Measurements from ENCODE around the gene KCNJ6. TPM values are rescaled to one million over a fixed set of nuclear protein-coding genes. Genes with fewer than 3 reads are reported as not detected.

KCNJ6 gene
- total and polyA plus RNA-seq, 2 of the 8 experiments (the other 6 are each of a cell fraction or from before 2014, with no cell fraction given), result 0.51 to 1.2 TPM

DNA sequence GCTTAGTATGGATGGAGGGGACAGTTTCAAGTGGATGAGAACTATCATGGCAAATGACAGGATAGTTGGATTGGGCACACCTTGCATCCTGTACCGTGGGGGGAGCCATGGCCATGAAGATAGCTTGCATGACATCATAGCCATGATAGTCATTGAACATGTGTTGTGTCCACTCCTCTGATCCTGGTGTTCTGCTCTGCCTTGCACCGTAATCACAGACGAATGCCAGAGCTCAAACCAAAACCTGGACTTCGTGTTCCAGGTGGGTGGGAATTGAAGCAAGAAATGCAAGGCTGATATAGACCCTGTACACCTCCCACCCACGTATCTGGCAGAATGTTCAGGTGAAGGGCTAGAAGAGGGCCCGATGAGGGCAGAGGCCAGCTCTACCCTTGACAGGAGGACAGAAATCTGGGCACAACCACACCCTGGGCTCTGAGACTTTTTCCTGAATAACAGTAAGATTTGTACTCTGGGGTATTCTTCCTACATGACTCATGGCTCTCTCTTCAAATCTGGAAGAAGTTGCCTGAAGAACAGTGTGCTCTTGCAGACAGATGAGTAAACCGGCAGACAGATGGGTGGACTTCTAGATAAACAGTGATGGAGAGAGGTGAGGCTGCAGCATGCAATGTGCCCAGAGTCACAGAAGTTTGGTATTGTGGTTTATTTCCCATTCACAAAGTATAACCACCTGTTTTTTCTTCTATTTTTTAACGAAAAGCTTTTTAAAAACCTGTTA, 45.0 kb downstream of the KCNJ6 start:
- Histone ChIP-seq H3K79me1 (ENCODE audit: low read depth, low read length) (no peaks in the 10 kb centered on the region), H3K4me3 (ENCODE audit: extremely low read depth in 1 of 4, insufficient read depth in 2 of 4, low read depth in 3 of 4, low read length in 4 of 4) (no peak overlapping the region), H3K79me2 (ENCODE audit: control insufficient read depth in 1 of 2, insufficient read depth in 2 of 2, low read length in 2 of 2) (no peaks in the 10 kb centered on the region), H3K4ac (replicated peaks; ENCODE audit: insufficient read length, low read depth, low read length) (no peak overlapping the region), H3K23ac (ENCODE audit: insufficient read length) (no peak overlapping the region), H3K18ac (ENCODE audit: extremely low read depth, low read length) (no peak overlapping the region), H2BK20ac (ENCODE audit: low read length) (no peak overlapping the region), H2AK5ac (ENCODE audit: low read depth, low read length) (no peak overlapping the region), H3K4me2 (ENCODE audit: insufficient read depth in 1 of 2, low read depth in 2 of 2, low read length in 2 of 2) (no peak overlapping the region), H2BK120ac (replicated peaks; ENCODE audit: low read depth, low read length) (no peak overlapping the region), H4K20me1 (replicated peaks in 1 of 2; ENCODE audit: control insufficient read depth in 1 of 2, insufficient read depth in 2 of 2, low read length in 2 of 2) (no peaks in the 10 kb centered on the region), H3K27me3 (replicated peaks in 1 of 4; ENCODE audit: control insufficient read depth in 3 of 4, extremely low read depth in 1 of 4, insufficient read depth in 3 of 4, low read length in 3 of 4) (peaks cover 0 to 2% (median 0%) of the 10 kb centered on the region in 4 experiments; a peak in 1 of 7 replicates), H2BK5ac (ENCODE audit: low read depth, low read length) (no peak overlapping the region), H3K56ac (replicated peaks; ENCODE audit: insufficient read length, low read depth, low read length) (no peak overlapping the region), H2AFZ (ENCODE audit: low read length) (no peak overlapping the region), H2BK15ac (ENCODE audit: low read length) (no peak overlapping the region), H2BK12ac (ENCODE audit: low read depth, low read length) (no peak overlapping the region), H3K36me3 (ENCODE audit: control insufficient read depth in 2 of 4, insufficient read depth in 4 of 4, low read length in 3 of 4) (no peaks in the 10 kb centered on the region), H3K9me3 (ENCODE audit: insufficient read depth in 2 of 2, low read depth in 1 of 2, low read length in 1 of 2) (no peaks in the 10 kb centered on the region), H3K23me2 (ENCODE audit: low read depth, low read length) (no peaks in the 10 kb centered on the region), H3K14ac (ENCODE audit: insufficient read length) (no peak overlapping the region), H4K91ac (replicated peaks; ENCODE audit: insufficient read length, low read length) (no peak overlapping the region), H3K27ac (ENCODE audit: low read depth, low read length) (no peak overlapping the region), H3K9ac (replicated peaks in 1 of 4; ENCODE audit: extremely low read depth in 1 of 4, low read depth in 3 of 4, low read length in 3 of 4) (no peak overlapping the region), H4K8ac (ENCODE audit: extremely low read depth, insufficient read depth, low read length) (no peak overlapping the region), H3K4me1 (replicated peaks in 1 of 4; ENCODE audit: control insufficient read depth in 3 of 4, insufficient read depth in 4 of 4, low read length in 3 of 4) (peaks cover 0 to 3% (median 0%) of the 10 kb centered on the region in 4 experiments; a peak in 2 of 7 replicates), H4K5ac (ENCODE audit: insufficient read length, low read depth, low read length) (no peak overlapping the region)
- FAIRE-seq, result no peak
- 84% methylated on average over 8 of the region's 8 CpGs; no CpG with 5 or more reads in 1 of the 2 experiments for WGBS, 2 experiments (ENCODE audit: extremely low coverage in 1 of 2, insufficient coverage in 1 of 2, insufficient read length in 1 of 2, insufficient replicate concordance in 2 of 2, low coverage in 1 of 2, low lambda C conversion rate in 2 of 2, missing lambda C conversion rate in 1 of 2)
- POLR2A ChIA-PET (ENCODE audit: partially characterized antibody), result interaction anchor here (1.4 kb wide), 1 partner anchor 11 kb away, joined by 3 read pairs; no protein-coding TSS in a partner anchor
- no peak for DNase-seq (ENCODE audit: low read depth in 1 of 2, low spot score in 2 of 2)
- CTCF ChIA-PET (ENCODE audit: partially characterized antibody), result interaction anchor here (0.7 to 1.7 kb wide), 6 partner anchors 8 to 51 kb away, joined by 3 to 4 read pairs (median 3); no protein-coding TSS in a partner anchor
- TF ChIP-seq MAFK (IDR thresholded peaks at IDR 0.05; ENCODE audit: low read depth, low read length), result no peak
- TF ChIP-seq ZNF274 (IDR thresholded peaks at IDR 0.05; ENCODE audit: borderline replicate concordance, extremely low read depth, low read length), result no peak
- no peak for TF ChIP-seq SAP30 (IDR thresholded peaks at IDR 0.05; ENCODE audit: insufficient read depth, insufficient replicate concordance, low read length)
- no peak for TF ChIP-seq HDAC2 (IDR thresholded peaks at IDR 0.05; ENCODE audit: borderline replicate concordance in 1 of 2, low read depth in 2 of 2, low read length in 2 of 2)
- TF ChIP-seq CHD1 (IDR thresholded peaks at IDR 0.05; ENCODE audit: low read depth, low read length), result no peak
- TF ChIP-seq YY1 (IDR thresholded peaks at IDR 0.05; ENCODE audit: low read depth, low read length), result no peak
- TF ChIP-seq, protein P1, sequence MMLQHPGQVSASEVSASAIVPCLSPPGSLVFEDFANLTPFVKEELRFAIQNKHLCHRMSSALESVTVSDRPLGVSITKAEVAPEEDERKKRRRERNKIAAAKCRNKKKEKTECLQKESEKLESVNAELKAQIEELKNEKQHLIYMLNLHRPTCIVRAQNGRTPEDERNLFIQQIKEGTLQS (IDR thresholded peaks at IDR 0.05; ENCODE audit: insufficient read depth, low read depth, low read length), result no peak
- TF ChIP-seq CTBP2 (IDR thresholded peaks at IDR 0.05; ENCODE audit: borderline replicate concordance, insufficient read depth, insufficient read length, low read length), result no peak
- TF ChIP-seq SIX5 (IDR thresholded peaks at IDR 0.05; ENCODE audit: low read depth, low read length), result no peak
- TF ChIP-seq RNF2 (IDR thresholded peaks at IDR 0.05; ENCODE audit: borderline replicate concordance, low read depth, low read length, missing control alignments, poor library complexity, severe bottlenecking), result no peak
- no peak for TF ChIP-seq GABPA (IDR thresholded peaks at IDR 0.05; ENCODE audit: borderline replicate concordance, insufficient read depth, low read length)
